Testis (tissue), 2 donors: ENCODE results near the gene LNX1.

Source experiments
- CTCF ChIP-seq, 3 experiments: fragments of 450-650 bp in 2 of 3; fragments of 200-600 bp in 1 of 3; sonication (generic) in 1 of 3; IDR thresholded peaks; one replicate each; pipeline ENCODE4 v1.5.1; 2016 to 2019; ENCODE audit warnings: antibody characterized with exemption in 3 of 3, mild to moderate bottlenecking in 2 of 3, moderate library complexity in 1 of 3
- POLR2A ChIP-seq: fragments of 450-650 bp; IDR thresholded peaks from one replicate; pipeline ENCODE4 v1.6.1; 2017; ENCODE audit warnings: antibody characterized with exemption, mild to moderate bottlenecking, moderate library complexity

DNA sequence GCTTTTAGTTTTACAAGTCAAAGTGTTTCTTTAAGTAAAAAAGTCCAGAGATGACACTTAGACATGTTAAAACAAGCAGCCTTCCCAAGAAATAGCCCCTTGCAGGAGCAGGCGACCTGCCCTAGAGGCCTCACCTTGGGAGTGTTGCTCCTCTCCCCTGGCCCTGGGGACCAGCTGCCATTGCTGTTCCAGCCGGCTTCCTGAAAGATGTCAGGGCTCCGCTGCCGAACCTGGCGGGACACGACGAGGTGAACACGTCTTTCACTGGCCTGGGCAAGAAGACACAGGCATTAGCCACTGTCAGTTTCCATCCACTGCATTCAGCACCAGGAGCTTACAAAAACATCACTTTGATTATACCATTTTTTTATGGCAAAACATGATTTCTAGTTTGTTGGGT is 109.7 kb downstream of the LNX1 start:
- TF ChIP-seq POLR2A (no peak), CTCF (IDR thresholded peaks at IDR 0.05) (no peak)
